Measurements from ENCODE around the gene EP400.
"Not testable (repeated sequence)": the region's sequence is repeated elsewhere in the genome, so short reads cannot be mapped to it uniquely, and the experiment has no call there.

EP400 gene

DNA sequence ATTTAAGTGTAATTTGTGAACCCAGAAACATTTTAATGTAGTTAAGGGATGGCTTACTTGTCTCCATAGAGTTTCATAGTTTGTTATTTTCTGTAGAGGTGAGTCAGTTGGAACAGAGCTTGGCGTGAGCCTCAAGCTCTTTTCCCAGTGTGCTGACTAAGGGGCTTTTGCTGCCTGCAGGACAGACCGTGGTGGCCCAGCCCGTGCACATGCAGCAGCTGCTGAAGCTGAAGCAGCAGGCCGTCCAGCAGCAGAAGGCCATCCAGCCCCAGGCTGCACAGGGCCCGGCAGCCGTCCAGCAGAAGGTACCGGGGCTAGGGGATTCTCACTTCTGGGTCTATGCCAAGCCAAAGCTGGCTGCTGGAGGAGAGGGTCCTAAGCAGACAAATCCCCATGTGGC lies 117.4 kb downstream of the EP400 start:
- no peak for DNase-seq (ENCODE audit: low read depth in 2 of 2)

DNA sequence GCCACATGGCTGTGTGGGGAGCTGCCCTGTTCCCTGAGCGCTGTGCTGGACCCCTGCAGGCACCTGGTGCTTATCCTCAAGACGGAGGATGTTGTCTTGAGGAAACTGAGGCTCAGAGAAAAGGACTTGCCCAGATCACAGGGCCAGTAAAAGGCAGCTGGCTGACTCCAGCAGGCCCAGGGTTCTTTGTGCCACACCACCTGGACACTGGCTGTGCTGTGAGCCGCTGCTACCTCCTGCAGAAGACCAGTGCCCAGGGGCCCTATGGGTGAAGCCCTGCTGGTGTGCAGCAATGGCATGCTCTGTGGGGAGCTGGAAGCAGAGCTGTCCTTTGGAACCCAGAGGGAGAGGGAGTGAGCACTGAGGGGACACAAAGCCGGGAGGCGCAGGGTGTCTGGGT lies 118.5 kb downstream of the EP400 start:
- DNase-seq (ENCODE audit: low read depth in 2 of 2), result no peak

DNA sequence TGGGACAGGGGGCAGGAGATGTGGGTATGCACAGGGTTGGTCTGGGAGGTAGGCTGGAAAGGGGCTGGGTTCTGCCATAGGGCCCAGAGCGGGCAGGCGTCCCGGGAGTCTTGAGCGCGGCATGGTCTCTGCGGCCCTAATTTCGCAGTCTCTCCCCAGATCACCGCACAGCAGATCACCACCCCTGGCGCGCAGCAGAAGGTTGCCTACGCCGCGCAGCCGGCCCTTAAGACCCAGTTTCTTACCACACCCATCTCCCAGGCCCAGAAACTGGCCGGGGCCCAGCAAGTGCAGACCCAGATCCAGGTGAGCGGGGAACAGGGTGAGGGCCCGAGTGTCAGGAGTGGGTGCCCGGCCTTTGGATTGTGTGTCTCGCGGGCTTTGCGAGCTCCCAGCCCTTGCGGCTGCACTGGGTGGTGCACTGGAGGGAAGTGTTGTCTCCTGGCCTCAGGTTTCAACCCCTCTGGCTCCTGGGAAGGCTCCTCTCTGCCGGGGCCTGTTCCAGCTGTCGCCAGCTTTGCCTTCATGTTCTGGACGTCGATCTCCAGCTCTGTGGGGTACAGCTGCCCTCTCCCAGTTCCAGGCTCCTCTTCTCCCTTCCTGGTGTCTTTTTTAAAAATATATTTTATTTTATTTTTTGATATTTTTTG lies 119.7 kb downstream of the EP400 start:
- no peak for DNase-seq (ENCODE audit: low read depth in 2 of 2)

DNA sequence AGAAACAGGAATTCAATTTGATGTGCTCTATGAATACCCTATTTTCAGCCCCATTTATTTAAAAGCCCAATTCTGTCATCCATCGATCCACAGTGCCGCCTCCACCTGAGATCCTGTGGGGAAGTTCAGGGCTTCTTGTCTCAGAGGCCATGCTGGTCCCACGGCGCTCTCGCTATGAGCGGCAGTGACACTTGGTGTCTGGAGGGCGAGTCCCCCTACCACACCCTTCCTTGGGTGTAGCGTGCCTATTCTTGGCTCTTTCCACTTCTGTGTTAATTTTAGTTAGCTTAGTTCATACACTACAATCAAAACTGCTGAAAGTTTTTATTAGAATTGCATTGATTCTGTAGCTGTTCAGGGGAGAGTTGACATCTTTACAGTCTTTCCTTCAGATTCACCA lies 120.6 kb downstream of the EP400 start:
- no peak for DNase-seq (ENCODE audit: low read depth in 2 of 2)

DNA sequence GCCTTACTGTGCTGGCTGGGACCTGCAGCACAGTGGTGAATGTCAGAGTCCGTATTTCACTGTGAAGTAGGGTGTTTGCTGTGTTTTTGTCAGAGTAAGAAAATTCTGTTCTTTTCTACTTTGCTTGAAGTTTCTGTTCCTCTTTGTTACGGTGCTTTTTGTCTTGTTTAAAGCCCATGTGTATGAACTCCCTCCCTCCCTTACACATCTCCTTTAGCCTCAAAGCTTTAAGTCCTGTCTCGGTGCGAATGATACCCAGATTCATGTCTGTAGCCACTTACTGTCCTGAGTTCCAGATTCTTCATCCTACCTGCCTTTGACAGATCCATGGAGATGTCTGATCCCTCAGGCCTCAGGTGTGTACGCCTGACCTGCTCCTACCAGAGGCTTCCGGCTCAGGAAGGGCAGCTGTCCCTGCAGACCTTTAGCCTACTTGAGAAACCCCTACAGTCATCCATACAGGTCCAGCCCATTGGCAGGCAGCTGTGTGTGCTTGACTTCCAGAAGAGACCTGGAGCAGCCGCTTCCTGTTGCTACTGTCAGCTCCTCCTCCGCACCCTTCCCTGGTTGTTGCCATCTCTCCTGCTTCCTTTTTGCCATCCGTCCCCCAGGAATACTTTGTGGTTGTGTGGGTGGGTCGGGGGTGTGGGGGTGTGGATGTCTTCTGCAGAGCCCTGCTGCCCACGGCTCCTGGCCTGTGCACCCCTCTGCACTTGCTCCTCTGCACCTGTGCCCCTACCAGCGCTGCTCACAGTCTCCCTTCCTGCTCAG lies 121.5 kb downstream of the EP400 start:
- DNase-seq (ENCODE audit: low read depth in 2 of 2), result no peak

DNA sequence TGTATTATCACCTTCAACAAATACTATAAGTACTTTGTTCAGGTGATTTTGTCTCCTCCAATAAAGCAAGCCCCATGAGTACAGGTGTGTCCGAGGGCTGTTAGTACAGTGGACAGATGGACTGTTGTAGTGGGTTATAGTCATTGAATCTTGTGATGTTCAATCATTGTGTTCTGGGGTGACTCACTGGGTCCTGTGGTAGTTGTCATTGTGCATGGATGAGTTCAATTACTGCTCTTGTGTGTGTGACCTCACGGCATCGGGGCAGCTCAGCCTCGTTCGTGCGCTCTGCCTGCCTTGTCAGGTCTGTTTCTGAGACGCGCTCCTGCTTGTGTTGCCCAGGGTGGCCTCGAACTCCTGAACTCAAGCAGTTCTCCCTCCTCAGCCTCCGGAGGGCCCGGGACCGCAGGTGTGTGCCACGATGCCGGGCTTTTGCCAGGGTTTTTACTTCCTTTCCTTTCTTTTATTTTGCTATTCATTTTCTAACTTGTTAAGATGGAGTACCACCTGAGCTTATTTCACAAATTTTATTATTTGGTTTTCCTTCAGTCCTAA lies 122.2 kb downstream of the EP400 start:
- no peak for DNase-seq (ENCODE audit: low read depth in 2 of 2)

DNA sequence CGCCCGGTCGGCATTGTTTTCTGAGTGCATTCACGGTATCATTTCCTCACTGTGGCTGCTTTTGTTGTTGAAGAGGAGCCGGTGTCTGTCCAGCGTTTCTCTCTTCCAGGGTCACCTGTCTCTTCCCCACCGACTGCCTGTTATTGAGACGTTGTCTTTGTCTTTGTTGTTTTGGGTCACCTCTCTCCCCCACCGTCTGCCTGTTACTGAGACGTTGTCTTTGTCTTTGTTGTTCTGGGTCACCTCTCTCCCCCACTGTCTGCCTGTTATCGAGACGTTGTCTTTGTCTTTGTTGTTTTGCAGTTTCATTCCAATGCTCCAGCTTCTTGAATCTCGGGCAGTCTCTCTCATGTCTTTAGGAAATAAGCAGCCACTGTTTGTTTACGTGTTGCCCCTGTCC lies 124.5 kb downstream of the EP400 start:
- no peak for DNase-seq (ENCODE audit: low read depth in 2 of 2)

DNA sequence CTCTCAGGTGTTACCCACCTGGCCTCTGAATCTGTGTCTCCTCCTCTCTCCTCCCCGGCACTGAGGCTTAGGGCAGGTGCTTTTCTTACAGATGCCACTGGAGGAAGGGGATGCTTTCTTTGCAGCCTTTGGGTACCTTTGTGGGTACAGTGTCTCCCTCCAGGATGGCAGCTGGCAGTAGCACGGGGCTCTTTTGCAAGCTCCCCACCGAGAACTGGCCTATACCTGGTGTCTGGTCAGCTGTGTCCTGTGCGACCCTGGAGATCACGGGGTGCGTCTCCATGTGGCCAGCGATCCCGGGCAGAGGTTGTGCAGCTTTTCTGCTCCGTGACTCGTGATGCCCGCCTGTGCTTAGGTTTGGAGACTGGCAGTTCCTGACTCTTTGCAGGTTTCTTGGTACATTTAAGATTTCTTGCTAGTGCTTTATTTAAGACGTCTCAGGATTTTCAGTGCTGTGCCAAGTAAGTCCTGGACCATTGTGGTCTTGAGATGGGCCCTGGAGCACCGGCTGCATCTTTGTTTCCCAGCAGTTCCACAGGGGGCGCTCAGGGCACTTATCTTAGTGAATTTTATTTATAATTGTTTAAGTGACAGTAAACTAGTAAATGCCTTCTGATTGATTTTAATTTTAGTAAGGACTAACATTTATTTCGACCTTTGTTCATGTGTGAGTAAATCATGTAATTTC lies 125.4 kb downstream of the EP400 start:
- DNase-seq (ENCODE audit: low read depth in 2 of 2), result no peak

DNA sequence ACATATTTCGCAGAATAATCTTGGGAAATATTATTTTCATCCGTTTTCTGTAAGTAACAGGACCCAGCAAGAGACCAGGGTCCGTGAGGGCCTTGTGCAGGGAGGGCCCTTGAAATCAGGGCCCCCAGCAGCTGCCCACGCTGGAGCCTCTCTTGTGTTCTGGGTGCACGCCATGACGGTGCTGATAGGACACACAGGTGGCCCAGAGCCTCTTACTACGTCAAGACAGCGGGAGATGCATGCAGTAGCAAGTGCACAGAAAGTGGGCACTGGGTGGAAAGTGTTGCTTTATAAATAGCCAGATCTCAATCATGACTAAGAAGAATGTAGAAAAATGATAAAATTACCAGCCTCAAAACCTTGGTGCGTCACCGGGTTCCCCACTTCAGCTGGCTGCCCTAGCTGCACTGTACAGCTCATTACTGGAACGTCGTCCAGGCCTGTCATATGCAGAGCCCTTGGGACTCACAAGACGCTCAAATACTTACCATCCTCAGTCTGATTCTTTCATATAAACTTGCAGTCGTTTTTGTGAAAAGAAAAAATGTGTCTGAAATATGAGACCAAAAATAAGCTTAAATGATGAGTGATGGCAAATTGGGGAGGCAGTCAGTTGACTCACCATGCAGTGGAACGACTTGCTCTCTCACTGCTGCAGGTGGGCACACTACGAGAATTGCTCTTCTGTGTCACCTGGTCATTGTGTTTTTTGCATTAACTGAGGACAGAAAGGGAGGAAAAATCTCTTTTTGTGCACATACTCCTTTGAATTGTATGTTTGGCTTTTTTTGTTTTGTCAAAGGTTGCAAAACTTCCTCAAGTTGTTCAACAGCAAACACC lies 126.2 kb downstream of the EP400 start:
- DNase-seq (ENCODE audit: low read depth in 2 of 2), result no peak

DNA sequence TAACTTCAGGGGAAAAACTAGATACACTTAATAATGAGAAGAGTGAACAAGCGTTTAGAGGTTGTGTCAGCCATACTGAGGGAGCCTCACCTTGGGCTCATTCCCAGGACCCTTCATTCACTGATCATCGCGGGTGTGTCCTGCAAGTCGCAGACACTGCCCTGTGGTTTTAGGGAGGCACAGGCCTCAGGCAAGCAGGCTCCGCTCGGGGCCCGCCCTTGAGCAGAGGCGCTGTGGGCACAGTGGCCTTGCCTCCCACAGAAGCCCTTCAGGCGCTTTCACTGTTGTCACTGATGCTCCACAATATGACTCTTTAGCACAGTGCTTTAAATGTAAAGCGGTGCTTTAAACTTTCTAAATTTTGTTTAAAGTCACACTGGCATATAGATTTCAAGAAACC lies 127.0 kb downstream of the EP400 start:
- no peak for DNase-seq (ENCODE audit: low read depth in 2 of 2)

DNA sequence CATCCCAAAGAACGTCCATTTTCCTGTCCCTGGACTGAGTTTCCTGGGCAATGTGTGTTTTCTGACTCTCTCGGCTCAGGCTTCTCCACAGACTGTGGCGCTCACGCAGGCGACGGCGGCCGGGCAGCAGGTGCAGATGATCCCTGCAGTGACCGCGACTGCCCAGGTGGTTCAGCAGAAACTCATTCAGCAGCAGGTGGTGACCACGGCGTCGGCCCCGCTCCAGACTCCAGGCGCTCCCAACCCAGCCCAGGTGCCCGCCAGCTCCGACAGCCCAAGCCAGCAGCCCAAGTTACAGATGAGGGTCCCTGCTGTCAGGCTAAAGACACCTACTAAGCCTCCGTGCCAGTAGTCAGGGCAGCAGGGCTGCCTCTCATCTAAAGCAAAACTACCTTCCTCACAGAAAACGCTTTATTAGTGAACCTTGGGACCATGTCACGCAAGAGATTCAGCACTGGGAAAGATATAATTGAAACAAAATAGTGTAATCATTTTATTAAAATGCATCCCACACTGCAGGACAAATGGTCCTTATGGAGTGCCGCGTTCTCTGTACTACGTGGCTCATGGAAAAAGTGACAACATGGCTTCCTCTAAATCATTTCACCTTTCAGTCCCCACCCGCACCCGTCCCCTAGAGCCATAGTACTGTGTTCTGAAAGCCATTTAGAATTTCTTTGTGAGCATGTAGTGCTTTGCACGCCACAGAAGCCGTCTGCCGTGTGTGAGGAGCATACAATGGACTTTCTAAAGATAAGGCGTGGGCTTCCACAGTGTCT lies 127.8 kb downstream of the EP400 start:
- DNase-seq (ENCODE audit: low read depth in 2 of 2), result no peak

DNA sequence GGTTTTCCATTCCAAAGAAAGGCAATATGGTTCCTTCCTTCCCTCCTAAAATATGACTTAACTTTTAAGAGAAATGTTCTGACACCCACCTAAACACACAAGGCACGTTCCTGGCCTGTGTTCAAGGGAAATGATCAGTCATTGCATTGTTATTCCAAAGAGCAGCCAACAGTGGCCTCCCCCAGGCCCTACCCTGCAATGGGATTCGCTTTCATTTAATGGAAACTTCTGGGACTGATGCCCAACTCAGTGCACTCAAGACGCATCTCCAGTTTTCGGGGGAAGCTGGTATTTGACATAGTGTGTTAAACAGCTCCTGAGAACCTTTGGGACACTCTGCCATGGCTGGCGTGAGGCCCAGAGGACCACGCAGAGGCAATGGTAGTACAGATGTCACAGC lies 128.4 kb downstream of the EP400 start:
- peak; percentile 62 for DNase-seq (ENCODE audit: low read depth in 2 of 2)

DNA sequence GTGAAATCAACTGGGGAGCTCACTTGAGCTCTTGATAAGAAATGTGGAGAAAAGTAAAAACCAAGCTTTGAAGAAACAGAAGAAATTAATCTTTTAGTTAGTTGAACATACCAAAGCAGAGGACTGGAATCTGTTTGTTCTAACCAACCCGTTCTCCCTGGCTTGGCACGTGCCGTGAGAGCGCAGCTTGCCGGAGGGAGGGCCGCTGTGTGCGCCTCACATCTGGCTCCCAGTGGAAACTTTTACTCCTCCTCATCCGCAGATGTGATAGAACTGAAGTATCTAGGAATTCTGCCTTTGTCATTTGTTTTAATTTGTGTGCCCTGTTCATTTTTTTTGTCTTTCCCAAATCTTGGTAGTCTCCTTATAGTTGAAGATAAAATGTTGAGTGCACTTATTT lies 129.5 kb downstream of the EP400 start:
- no peak for DNase-seq (ENCODE audit: low read depth in 2 of 2)

DNA sequence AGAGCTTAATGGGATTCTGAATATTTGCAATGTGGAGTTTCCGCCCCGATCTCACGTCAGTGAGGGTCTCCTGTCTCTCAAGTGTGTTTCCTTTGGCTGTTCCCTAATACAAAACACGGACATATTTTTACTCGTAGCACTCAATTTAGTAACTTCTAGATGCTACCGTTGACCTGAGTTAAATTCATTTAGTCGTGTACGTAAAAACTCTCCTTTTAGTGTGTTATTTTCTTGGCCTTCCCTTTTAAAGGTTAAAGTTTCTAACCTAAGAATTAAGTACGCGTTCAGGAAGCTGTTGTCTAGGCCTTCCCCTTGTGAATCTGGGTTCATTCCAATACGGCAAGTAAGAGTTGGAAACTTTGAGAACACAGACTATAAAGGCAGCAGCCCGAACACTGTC lies 130.0 kb downstream of the EP400 start:
- DNase-seq (ENCODE audit: low read depth in 2 of 2), result no peak

DNA sequence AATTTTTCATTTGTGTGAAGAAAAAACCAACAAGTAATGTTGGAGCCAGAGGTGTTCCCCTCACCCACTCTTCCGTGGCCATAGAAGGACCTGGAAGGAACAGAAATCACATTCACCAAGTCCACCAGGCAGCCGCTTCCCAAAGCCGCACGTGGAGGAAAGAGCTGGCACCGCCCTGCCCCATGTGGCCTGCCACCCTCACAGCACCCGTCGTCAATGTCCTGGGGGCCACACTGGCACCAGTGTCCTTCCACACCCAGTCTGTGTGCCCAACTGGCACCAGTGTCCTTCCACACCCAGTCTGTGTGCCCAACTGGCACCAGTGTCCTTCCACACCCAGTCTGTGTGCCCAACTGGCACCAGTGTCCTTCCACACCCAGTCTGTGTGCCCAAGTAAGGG lies 130.8 kb downstream of the EP400 start:
- not testable (repeated sequence) for DNase-seq (ENCODE audit: low read depth in 2 of 2)

DNA sequence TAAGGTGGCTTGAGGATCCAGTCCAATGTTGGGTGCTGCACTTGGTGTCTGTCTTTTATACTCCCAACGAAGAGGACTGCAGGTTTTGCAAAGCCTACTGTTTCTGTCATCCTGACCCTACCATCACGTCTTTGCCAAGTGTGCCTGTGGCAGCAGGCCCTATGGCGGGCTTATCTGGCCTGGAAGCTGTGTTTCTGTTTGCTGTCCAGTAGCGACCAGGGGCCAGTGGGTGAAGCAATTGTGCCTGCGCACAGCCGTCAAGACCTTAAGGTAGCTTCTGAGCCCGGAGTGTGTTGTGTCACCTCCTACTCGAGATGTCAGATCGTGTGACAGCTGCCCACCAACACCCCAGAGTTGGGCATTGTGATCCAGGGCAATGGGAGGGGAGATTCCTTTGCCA lies 131.7 kb downstream of the EP400 start:
- no peak for DNase-seq (ENCODE audit: low read depth in 2 of 2)

DNA sequence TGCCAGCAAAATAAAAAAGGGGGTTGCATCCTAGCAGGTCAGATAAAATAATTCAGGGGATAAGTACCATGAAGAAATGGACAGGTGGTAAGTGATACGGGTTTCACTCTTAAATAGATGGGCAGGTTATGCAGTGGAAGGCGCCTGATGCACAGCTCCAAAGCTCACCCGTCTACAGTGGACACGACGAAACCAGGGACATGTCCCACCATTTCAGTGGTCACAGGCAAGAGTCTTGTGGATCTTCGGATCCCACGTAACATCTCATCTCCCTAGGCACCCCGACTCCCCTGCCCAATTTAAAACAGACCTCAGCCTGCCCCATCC lies 133.8 kb downstream of the EP400 start:
- no peak for DNase-seq (ENCODE audit: low read depth in 2 of 2)

DNA sequence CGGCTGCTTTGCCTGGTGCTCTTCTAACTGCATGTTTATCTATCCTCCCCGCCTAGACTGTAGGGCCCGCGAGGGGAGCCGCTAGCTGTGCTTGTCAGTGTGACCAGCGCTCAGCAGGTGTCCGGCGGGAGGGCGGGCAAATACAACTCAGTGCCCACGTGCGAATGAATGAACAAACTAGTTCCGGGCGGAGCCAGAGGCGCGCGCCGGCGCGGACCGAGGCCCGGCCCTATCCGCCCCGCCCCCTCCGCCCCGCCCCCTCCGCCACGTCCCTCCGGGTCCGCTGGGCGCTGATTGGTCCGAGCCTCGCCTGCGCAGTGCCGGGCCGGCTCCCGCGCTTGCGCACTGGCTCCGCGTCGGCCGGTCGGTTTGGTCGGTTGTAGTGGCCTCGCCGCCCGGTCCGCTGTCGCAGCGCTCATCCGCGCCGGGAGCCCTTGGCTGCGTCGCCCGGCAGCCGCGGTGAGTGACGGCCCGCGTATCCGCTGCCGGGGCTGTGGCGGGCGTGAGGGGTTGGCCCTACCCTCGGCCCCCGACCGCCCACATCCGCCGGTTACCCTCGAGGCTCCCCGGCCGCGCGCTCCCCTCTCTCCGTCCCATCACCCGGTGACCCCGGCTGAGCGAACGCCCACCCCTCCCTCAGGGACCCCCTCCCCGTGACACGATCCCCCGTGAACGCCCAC lies 134.3 kb downstream of the EP400 start:
- DNase-seq (ENCODE audit: low read depth in 2 of 2), result peak; percentile 66

DNA sequence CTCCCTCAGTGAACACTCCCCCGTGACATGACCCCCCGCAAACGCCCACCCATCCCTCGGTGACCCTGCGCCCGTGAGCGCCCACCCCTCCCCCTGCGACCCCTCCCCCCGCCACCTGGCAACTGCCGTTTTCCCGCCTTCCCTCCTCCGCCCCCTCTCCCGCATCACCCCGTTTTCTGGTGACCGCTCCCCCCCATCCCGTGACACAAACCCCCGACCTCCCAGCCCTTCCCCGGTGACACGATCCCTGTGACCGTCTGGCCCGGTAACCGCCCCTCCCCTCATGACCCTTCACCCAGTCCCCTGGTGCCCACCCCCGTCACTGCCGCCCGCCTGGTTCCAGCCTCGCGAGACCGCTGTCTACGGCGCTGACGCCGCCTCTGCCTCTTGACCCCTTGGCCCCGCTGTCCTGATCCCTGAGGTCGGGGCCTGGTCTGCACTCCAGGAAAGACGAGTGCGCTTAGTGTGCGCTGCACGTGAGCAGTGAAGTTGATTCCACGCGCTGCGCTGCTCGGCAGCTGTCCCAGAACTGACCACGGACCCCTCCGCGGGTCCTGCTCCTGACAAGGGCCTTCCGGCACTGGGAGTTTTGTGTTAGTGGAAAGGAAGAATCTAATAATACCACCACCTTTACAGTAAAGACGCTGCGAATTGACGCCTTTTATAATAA lies 135.0 kb downstream of the EP400 start:
- DNase-seq (ENCODE audit: low read depth in 2 of 2), result no peak

DNA sequence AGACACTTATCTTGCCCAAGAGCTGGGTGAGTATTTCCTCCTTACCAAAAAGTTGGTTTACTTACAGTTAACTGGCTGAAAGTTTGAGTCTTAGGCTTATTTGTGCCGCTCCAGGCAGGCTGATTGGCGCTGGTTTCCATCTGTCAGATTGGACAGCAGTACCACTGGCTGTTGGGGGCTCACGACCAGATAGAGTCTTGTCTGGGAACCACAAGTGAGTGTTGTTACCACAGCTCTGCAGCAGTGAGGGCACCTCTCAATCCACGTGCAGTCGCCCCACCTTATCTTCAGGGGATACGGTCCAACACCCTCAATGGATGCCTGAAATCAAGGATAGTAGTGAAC lies 135.5 kb downstream of the EP400 start:
- DNase-seq (ENCODE audit: low read depth in 2 of 2), result no peak

Measured in fibroblast of skin of left quadriceps (primary cell).